Upper lobe of left lung (tissue), 6 donors: Measurements from ENCODE around the gene TMPRSS3. TPM values are rescaled to one million over a fixed set of nuclear protein-coding genes. Genes with fewer than 3 reads are reported as not detected.
A peak's percentile ranks its signal among the peaks of the same experiment; 100 is the strongest.

Experiments used
- ATAC-seq, 2 donors: fragments of 200-7000 bp; cut with Tn5 transposase; one replicate each; pipeline ENCODE4 v1.9.1; 2022; ENCODE audit warnings: mild to moderate bottlenecking in 2 of 2, moderate library complexity in 2 of 2; ENCODE audit not compliant: low FRiP score in 2 of 2
- DNase-seq, 2 donors: peaks; one replicate each; pipeline ENCODE4 v3.0.0-alpha.2; 2019 to 2020
- H3K27ac ChIP-seq, 4 donors: fragments of 200-600 bp; sonication (generic); one replicate each; pipeline ENCODE4 v1.5.1; 2016 to 2019
- H3K27me3 ChIP-seq, 4 donors: fragments of 200-600 bp; sonication (generic); one replicate each; pipeline ENCODE4 v1.5.1; 2017 to 2019
- H3K36me3 ChIP-seq, 4 donors: fragments of 200-600 bp; sonication (generic); one replicate each; pipeline ENCODE4 v1.5.1; 2016 to 2019
- H3K4me1 ChIP-seq, 4 donors: fragments of 200-600 bp; sonication (generic); one replicate each; pipeline ENCODE4 v1.5.1; 2018 to 2019
- H3K4me3 ChIP-seq, 4 donors: fragments of 200-600 bp; sonication (generic); one replicate each; pipeline ENCODE4 v1.5.1; 2017 to 2019; ENCODE audit warnings: mild to moderate bottlenecking in 2 of 4, moderate library complexity in 1 of 4
- H3K9me3 ChIP-seq, 4 donors: fragments of 200-600 bp; sonication (generic); one replicate each; pipeline ENCODE4 v1.5.1; 2018 to 2019
- CTCF ChIP-seq, 6 experiments: fragments of 450-650 bp in 4 of 6; fragments of 200-600 bp in 2 of 6; sonication (generic) in 2 of 6; IDR thresholded peaks; one replicate each; pipeline ENCODE4 v1.5.1; 2016 to 2019; ENCODE audit warnings: antibody characterized with exemption in 6 of 6
- EP300 ChIP-seq, 4 donors: sonication (generic); formaldehyde crosslinking; IDR thresholded peaks; one replicate each; pipeline ENCODE4 v1.5.1; 2017; ENCODE audit warnings: antibody characterized with exemption in 4 of 4, control low read depth in 2 of 4
- POLR2A ChIP-seq, 4 donors: fragments of 450-650 bp; IDR thresholded peaks; one replicate each; pipeline ENCODE4 v1.5.1; 2016 to 2017; ENCODE audit warnings: antibody characterized with exemption in 4 of 4, mild to moderate bottlenecking in 2 of 4
- POLR2AphosphoS5 ChIP-seq, 2 donors: sonication (generic); formaldehyde crosslinking; IDR thresholded peaks; one replicate each; pipeline ENCODE4 v1.5.1; 2017; ENCODE audit warnings: antibody characterized with exemption in 2 of 2
- WGBS, 2 donors: methylation state at CpG; one replicate each; pipeline ENCODE4 v1.1.5; 2017 to 2018; 5-methylcytosine and 5-hydroxymethylcytosine counted together
- total RNA-seq, 6 donors: library from RNA; depleted of rRNA in 4 of 6; stranded (reverse); fragments of >200 nt in 4 of 6; gene quantifications; one replicate each; pipeline versions ENCODE4 v1.1.0 to v1.2.1, GENCODE V29; 2016 to 2021
- donor health status: DM: no; HTN: no; CAD: no; lungs with moderate emphysema.
- donor health status: DM: no; HTN: yes; CAD: no; lungs with severe emphysema.

The TMPRSS3 gene
- total RNA-seq, 6 donors from 2014 or later = 3.5 to 12.5 (median 5.8) TPM

GRCh38 chr21:42441963-42442362, 46.1 kb upstream of the TMPRSS3 start:
- H3K9me3 ChIP-seq = no peaks in the 10 kb centered on the region
- H3K27ac ChIP-seq = no peak overlapping the region
- H3K27me3 ChIP-seq = no peaks in the 10 kb centered on the region
- TF ChIP-seq CTCF (IDR thresholded peaks at IDR 0.05) (no peak), POLR2AphosphoS5 (IDR thresholded peaks at IDR 0.05) (no peak), POLR2A (IDR thresholded peaks at IDR 0.05) (no peak), EP300 (IDR thresholded peaks at IDR 0.05) (no peak)
- 76 to 85% methylated on average over 5 to 6 of the region's 6 CpGs for WGBS, 2 donors
- no peaks in the 10 kb centered on the region for H3K36me3 ChIP-seq
- no peak for ATAC-seq
- no peak overlapping the region for H3K4me3 ChIP-seq
- DNase-seq = no peak
- no peaks in the 10 kb centered on the region for H3K4me1 ChIP-seq

GRCh38 chr21:42440187-42440792, 44.4 kb upstream of the TMPRSS3 start:
- TF ChIP-seq EP300 (IDR thresholded peaks at IDR 0.05) (no peak), POLR2AphosphoS5 (IDR thresholded peaks at IDR 0.05) (no peak), POLR2A (IDR thresholded peaks at IDR 0.05) (no peak), CTCF (IDR thresholded peaks at IDR 0.05) (no peak)
- H3K27ac ChIP-seq = no peak overlapping the region
- no peaks in the 10 kb centered on the region for H3K9me3 ChIP-seq
- no peak for DNase-seq
- H3K27me3 ChIP-seq = no peaks in the 10 kb centered on the region
- H3K36me3 ChIP-seq = no peaks in the 10 kb centered on the region
- no peaks in the 10 kb centered on the region for H3K4me1 ChIP-seq
- no peak for ATAC-seq
- WGBS, 2 donors = 82 to 87% methylated on average over 12 of the region's 12 CpGs
- H3K4me3 ChIP-seq = no peak overlapping the region

GRCh38 chr21:42439284-42440186, 43.7 kb upstream of the TMPRSS3 start:
- H3K4me1 ChIP-seq = no peaks in the 10 kb centered on the region
- DNase-seq (no peak), ATAC-seq (no peak)
- H3K4me3 ChIP-seq = no peak overlapping the region
- no peaks in the 10 kb centered on the region for H3K27me3 ChIP-seq
- H3K27ac ChIP-seq = no peak overlapping the region
- no peaks in the 10 kb centered on the region for H3K9me3 ChIP-seq
- 74% methylated on average over 13 to 17 of the region's 17 CpGs for WGBS, 2 donors
- no peak for TF ChIP-seq POLR2A (IDR thresholded peaks at IDR 0.05)
- no peak for TF ChIP-seq EP300 (IDR thresholded peaks at IDR 0.05)
- TF ChIP-seq POLR2AphosphoS5 (IDR thresholded peaks at IDR 0.05) = no peak
- no peak for TF ChIP-seq CTCF (IDR thresholded peaks at IDR 0.05)
- H3K36me3 ChIP-seq = no peaks in the 10 kb centered on the region

- ATAC-seq = no peak
- no peak for TF ChIP-seq POLR2A (IDR thresholded peaks at IDR 0.05)
- no peak for TF ChIP-seq EP300 (IDR thresholded peaks at IDR 0.05)
- TF ChIP-seq POLR2AphosphoS5 (IDR thresholded peaks at IDR 0.05) = no peak
- no peak for TF ChIP-seq CTCF (IDR thresholded peaks at IDR 0.05)
- Histone ChIP-seq H3K27ac (no peak overlapping the region), H3K4me3 (no peak overlapping the region), H3K36me3 (no peaks in the 10 kb centered on the region), H3K9me3 (no peaks in the 10 kb centered on the region), H3K4me1 (no peaks in the 10 kb centered on the region), H3K27me3 (no peaks in the 10 kb centered on the region)
- peak in 1 of 2 donors; percentile 66 for DNase-seq
- WGBS, 2 donors = 91 to 93% methylated on average over 20 to 25 of the region's 25 CpGs
Observed at GRCh38 chr21:42438316-42439205, 42.7 kb upstream of the TMPRSS3 start.
